Ovary (tissue), 3 donors: ENCODE results near the gene ARV1.

Experiments
- CTCF ChIP-seq, 3 donors: fragments of 450-650 bp in 2 of 3; fragments of 200-600 bp in 1 of 3; IDR thresholded peaks; one replicate each; pipeline versions ENCODE4 v1.5.1 to v1.8.0; 2016 to 2022; ENCODE audit warnings: antibody characterized with exemption in 3 of 3, mild to moderate bottlenecking in 1 of 3
- EP300 ChIP-seq: sonication (generic); formaldehyde crosslinking; IDR thresholded peaks from one replicate; pipeline ENCODE4 v1.6.1; 2017; ENCODE audit warnings: antibody characterized with exemption
- POLR2A ChIP-seq: fragments of 450-650 bp; IDR thresholded peaks from one replicate; pipeline ENCODE4 v1.6.1; 2017; ENCODE audit warnings: antibody characterized with exemption, mild to moderate bottlenecking, moderate library complexity
- donor health status: DM: no; HTN: no; CAD: no.

GRCh38 chr1:231046730-231047395 is 68.0 kb downstream of the ARV1 start:
- TF ChIP-seq POLR2A (no peak), CTCF (IDR thresholded peaks at IDR 0.05) (no peak), EP300 (no peak)
